OCI-LY7 (cell line): ENCODE data around the gene RBM15. TPM values are rescaled to one million over a fixed set of nuclear protein-coding genes. Genes with fewer than 3 reads are reported as not detected.

Source experiments
- BruUV-seq: library from RNA; stranded (reverse); fragments of 400-500 nt; replicated peaks from 2 replicates; lab custom pipeline; 2021; lab: Mats Ljungman, UMichigan
- CTCF ChIA-PET: fragments of 300-600 bp; sonication (Branson Sonifier 250); formaldehyde crosslinking; loops from one replicate; lab custom pipeline; 2022; ENCODE audit warnings: antibody characterized with exemption; ENCODE audit not compliant: unreplicated experiment; lab: Charles Lee
- POLR2A ChIA-PET: fragments of 300-600 bp; sonication (Branson Sonifier 250); formaldehyde crosslinking; loops from one replicate; lab custom pipeline; 2022; ENCODE audit warnings: antibody characterized with exemption; lab: Charles Lee
- DNase-seq: peaks from one replicate; pipeline ENCODE4 v3.0.0-alpha.2; 2015; ENCODE audit warnings: low spot score
- H2AFZ ChIP-seq: fragments of 200-600 bp; sonication (generic), shearing (Covaris generic); 2 replicates; pipeline ENCODE4 v1.6.1; 2014; ENCODE audit warnings: mild to moderate bottlenecking, antibody characterized with exemption, low read length, moderate library complexity
- H3K27ac ChIP-seq: fragments of 200-600 bp; sonication (generic); 2 replicates; pipeline ENCODE4 v1.5.1; 2014; ENCODE audit warnings: mixed run types, low read depth, mild to moderate bottlenecking, moderate library complexity, low read length, inconsistent platforms; ENCODE audit not compliant: poor library complexity, severe bottlenecking
- H3K36me3 ChIP-seq: fragments of 200-600 bp; sonication (generic); 2 replicates; pipeline ENCODE4 v1.6.1; 2014; ENCODE audit warnings: mild to moderate bottlenecking, antibody characterized with exemption, low read length, moderate library complexity, mixed read lengths; ENCODE audit not compliant: insufficient read depth
- H3K4me1 ChIP-seq: fragments of 200-600 bp; sonication (generic); 2 replicates; pipeline ENCODE4 v1.5.1; 2014; ENCODE audit warnings: mild to moderate bottlenecking, low read length; ENCODE audit not compliant: insufficient read depth, poor library complexity, severe bottlenecking
- H3K4me2 ChIP-seq: fragments of 200-600 bp; sonication (generic); 2 replicates; pipeline ENCODE4 v1.6.1; 2014; ENCODE audit warnings: mild to moderate bottlenecking, low read length
- H3K4me3 ChIP-seq: fragments of 200-600 bp; sonication (generic); 2 replicates; pipeline ENCODE4 v1.5.1; 2014; ENCODE audit warnings: mild to moderate bottlenecking, low read depth, low read length; ENCODE audit not compliant: poor library complexity, severe bottlenecking
- H3K79me2 ChIP-seq: fragments of 200-600 bp; sonication (generic); 2 replicates; pipeline ENCODE4 v1.6.1; 2016; ENCODE audit warnings: low read depth, mild to moderate bottlenecking, low read length, moderate library complexity, mixed read lengths; ENCODE audit not compliant: insufficient read depth
- H3K9me2 ChIP-seq: fragments of 200-600 bp; sonication (generic); 2 replicates; pipeline ENCODE4 v1.6.1; 2016; ENCODE audit warnings: mild to moderate bottlenecking, low read length, mixed read lengths; ENCODE audit not compliant: insufficient read depth
- H3K9me3 ChIP-seq: fragments of 200-600 bp; sonication (generic); 2 replicates; pipeline ENCODE4 v1.6.1; 2014; ENCODE audit warnings: mild to moderate bottlenecking, mixed run types, low read length, mixed read lengths
- H4K20me1 ChIP-seq: fragments of 200-600 bp; sonication (generic); 2 replicates; pipeline ENCODE4 v1.6.1; 2014; ENCODE audit warnings: mild to moderate bottlenecking, antibody characterized with exemption, low read length, moderate library complexity, mixed read lengths; ENCODE audit not compliant: insufficient read depth
- EZH2phosphoT487 ChIP-seq: fragments of 200-600 bp; sonication (generic); IDR thresholded peaks from 2 replicates; pipeline ENCODE4 v1.6.1; 2018; ENCODE audit warnings: low read depth, borderline replicate concordance, mild to moderate bottlenecking, mixed run types, antibody characterized with exemption, low read length, moderate library complexity, mixed read lengths
- intact Hi-C: fragments of 100-400 bp; cut with micrococcal nuclease; formaldehyde crosslinking; loops from one replicate; pipeline ENCODE4 v1.10.0; 2022; ENCODE audit not compliant: unreplicated experiment
- total RNA-seq, 2 experiments: library from RNA; depleted of rRNA in 1 of 2; stranded (reverse); fragments of >200 nt in 1 of 2; shearing (Covaris generic) in 1 of 2; gene quantifications; 2 replicates each; pipeline ENCODE4 v1.2.3, GENCODE V29; 2014 to 2022
- TF ChIP-seq, protein P1 (sequence below): fragments of 200-600 bp; sonication (generic); conservative IDR thresholded peaks from 2 replicates; pipeline ENCODE4 v1.5.1; 2014; ENCODE audit warnings: mild to moderate bottlenecking, antibody characterized with exemption, low read length, moderate library complexity, mixed read lengths

Gene RBM15
- total RNA-seq, 2 experiments from 2014 or later: 119 to 221 TPM

DNA sequence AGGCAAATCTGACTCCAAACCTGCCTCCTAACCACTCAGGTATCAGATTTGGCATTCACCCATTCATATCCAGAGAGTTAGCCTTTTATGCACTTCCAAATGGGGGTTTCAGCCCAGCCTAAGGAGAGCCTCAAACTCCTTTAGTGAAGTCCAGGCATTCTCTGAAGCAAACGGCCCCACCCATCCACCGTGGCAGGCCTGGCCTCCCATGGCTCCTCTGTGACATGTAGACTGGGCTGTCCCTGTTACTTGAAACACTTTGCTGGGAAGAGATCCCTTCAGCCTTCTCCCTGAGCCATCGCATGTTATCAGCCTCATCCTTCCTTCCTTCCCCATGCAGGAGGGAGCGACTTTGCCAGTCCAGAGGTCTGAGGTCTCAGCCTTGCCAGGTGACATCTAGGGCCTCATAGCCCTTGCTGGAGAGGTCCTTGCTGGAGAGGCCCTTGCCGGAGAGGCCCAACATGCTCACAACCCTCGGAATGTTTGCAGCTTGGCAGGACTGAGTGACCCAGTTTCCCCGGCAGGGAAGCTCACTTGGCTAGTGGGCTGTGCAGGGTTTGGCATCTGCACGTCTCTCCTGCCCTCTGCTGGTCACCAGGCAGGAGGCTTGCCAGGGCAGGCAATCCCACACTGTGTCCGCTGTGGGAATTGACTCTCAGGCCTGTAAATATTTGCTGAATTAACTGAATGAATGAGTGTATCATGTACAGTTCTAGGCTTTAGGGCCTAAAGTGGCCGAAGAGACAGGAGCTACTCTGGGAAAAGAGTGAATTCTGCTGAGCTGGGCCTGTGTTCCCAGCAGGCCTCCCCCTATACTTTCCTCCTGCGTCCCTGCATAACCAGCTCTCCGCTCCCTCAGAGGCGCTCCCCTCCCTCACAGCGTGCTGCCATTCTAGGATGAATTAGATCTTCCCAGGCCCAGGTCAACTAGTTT lies 26.7 kb upstream of the RBM15 start:
- Histone ChIP-seq H3K36me3 (no peaks in the 10 kb centered on the region), H3K27ac (no peak overlapping the region), H3K4me3 (no peak overlapping the region), H3K9me2 (no peaks in the 10 kb centered on the region), H3K4me2 (no peak overlapping the region), H3K79me2 (no peaks in the 10 kb centered on the region), H2AFZ (no peak overlapping the region), H4K20me1 (no peaks in the 10 kb centered on the region), H3K4me1 (no peaks in the 10 kb centered on the region), H3K9me3 (no peaks in the 10 kb centered on the region)
- DNase-seq: peak; percentile 68
- ChIA-PET CTCF (interaction anchor here (0.9 to 2.1 kb wide), 3 partner anchors 105 to 116 kb away, joined by 3 to 32 read pairs (median 9); no protein-coding TSS in a partner anchor), POLR2A (interaction anchor here (0.6 to 1.3 kb wide), 2 partner anchors 103 to 104 kb away, joined by 3 to 5 read pairs; no protein-coding TSS in a partner anchor)
- TF ChIP-seq EZH2phosphoT487: no peak
- TF ChIP-seq, protein P1, sequence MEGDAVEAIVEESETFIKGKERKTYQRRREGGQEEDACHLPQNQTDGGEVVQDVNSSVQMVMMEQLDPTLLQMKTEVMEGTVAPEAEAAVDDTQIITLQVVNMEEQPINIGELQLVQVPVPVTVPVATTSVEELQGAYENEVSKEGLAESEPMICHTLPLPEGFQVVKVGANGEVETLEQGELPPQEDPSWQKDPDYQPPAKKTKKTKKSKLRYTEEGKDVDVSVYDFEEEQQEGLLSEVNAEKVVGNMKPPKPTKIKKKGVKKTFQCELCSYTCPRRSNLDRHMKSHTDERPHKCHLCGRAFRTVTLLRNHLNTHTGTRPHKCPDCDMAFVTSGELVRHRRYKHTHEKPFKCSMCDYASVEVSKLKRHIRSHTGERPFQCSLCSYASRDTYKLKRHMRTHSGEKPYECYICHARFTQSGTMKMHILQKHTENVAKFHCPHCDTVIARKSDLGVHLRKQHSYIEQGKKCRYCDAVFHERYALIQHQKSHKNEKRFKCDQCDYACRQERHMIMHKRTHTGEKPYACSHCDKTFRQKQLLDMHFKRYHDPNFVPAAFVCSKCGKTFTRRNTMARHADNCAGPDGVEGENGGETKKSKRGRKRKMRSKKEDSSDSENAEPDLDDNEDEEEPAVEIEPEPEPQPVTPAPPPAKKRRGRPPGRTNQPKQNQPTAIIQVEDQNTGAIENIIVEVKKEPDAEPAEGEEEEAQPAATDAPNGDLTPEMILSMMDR: peak; percentile 87
- no TSS peak for BruUV-seq
- intact Hi-C loops: loop anchor here (1.0 to 2.0 kb wide), 3 partner anchors 105 to 148 kb away; no protein-coding TSS in a partner anchor

DNA sequence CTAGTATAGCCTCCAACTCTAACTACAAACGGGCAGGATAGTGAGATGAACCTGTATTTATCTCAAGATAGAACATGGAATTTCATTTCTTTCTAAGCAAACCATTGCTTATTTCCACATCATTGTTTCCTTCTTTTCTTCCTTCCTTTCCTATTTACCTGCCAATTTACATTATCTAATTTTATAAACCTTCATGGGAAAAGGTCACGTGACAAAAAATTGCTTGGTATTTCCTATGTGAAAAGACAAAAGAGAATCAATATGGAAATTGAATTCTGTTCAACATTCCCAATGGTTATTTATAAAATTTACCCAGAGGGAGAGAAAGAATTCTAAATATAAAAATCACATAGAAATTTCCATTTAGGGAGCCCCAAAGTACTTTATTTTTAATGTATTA lies 22.4 kb upstream of the RBM15 start:
- no peaks in the 10 kb centered on the region for H3K79me2 ChIP-seq
- H3K4me2 ChIP-seq: no peak overlapping the region
- intact Hi-C loops: no loop called here
- no peak overlapping the region for H3K4me3 ChIP-seq
- H4K20me1 ChIP-seq: no peaks in the 10 kb centered on the region
- no peak overlapping the region for H3K27ac ChIP-seq
- ChIA-PET POLR2A (no interaction called here), CTCF (interaction anchor here (0.6 kb wide), 1 partner anchor 109 kb away, joined by 3 read pairs; no protein-coding TSS in a partner anchor)
- no peaks in the 10 kb centered on the region for H3K4me1 ChIP-seq
- H2AFZ ChIP-seq: no peak overlapping the region
- BruUV-seq: no TSS peak
- no peaks in the 10 kb centered on the region for H3K36me3 ChIP-seq
- H3K9me2 ChIP-seq: no peaks in the 10 kb centered on the region
- TF ChIP-seq, protein P1: no peak
- no peak for TF ChIP-seq EZH2phosphoT487
- no peak for DNase-seq
- H3K9me3 ChIP-seq: no peaks in the 10 kb centered on the region
